Skin epidermis (tissue), 12 donors: ENCODE data around the gene MYF6.

Experiments used
- H3K27ac ChIP-seq, 21 experiments: fragments of 200-600 bp; sonication (generic) in 11 of 21; one replicate each; pipeline ENCODE4 v1.5.0; 2020; ENCODE audit warnings: mild to moderate bottlenecking in 3 of 21, inconsistent platforms in 2 of 21, moderate library complexity in 2 of 21
- H3K4me3 ChIP-seq, 7 experiments: fragments of 200-600 bp; sonication (generic) in 2 of 7; one replicate each; pipeline ENCODE4 v1.5.0; 2020; ENCODE audit warnings: inconsistent platforms in 2 of 7, mild to moderate bottlenecking in 2 of 7, moderate library complexity in 1 of 7

The MYF6 gene

DNA sequence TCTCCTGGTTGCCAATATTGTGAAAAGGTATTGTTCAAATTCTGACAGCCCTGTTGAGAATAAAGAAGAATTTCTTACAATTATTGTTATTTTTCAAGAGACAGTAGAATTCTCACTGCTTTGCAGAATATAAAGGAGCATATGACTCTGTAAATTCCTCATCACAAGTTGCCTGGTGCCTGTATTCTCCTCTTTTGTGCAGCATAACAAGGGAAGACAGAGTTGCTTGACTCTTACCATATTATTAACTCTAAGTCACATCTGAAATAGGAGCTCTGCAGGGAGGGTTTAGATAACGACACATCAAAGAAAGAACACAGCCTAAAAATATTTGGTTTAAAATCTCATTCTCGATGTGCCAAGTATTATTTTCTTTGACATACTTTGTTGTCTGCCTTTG lies 40.4 kb downstream of the MYF6 start:
- H3K27ac ChIP-seq: no peak overlapping the region
- H3K4me3 ChIP-seq: no peak overlapping the region

- H3K27ac ChIP-seq: no peak overlapping the region
- no peak overlapping the region for H3K4me3 ChIP-seq
Observed at GRCh38 chr12:80749456-80749855, 42.0 kb downstream of the MYF6 start.

- Histone ChIP-seq H3K27ac (no peak overlapping the region), H3K4me3 (no peak overlapping the region)
Observed at GRCh38 chr12:80752464-80752863, 45.0 kb downstream of the MYF6 start.

DNA sequence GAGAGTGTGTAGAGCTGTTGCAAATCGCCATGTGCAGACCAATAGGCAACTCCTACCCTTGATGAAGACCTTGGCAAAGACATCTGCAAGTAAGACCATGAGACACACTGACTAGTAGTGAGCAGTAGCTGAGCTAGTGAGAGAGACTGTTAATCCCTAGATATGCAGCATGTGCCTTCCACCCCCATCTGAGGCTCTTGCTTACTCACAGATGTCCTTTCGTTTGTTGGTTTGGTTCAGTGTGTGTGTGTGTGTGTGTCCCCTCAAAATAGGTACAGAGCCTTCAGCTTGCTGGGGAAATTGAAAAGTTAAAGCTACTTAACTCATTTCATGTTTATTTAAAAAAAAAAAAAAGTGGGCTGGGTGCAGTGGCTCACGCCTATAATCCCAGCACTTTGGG lies 46.8 kb downstream of the MYF6 start:
- Histone ChIP-seq H3K27ac (no peak overlapping the region), H3K4me3 (no peak overlapping the region)

DNA sequence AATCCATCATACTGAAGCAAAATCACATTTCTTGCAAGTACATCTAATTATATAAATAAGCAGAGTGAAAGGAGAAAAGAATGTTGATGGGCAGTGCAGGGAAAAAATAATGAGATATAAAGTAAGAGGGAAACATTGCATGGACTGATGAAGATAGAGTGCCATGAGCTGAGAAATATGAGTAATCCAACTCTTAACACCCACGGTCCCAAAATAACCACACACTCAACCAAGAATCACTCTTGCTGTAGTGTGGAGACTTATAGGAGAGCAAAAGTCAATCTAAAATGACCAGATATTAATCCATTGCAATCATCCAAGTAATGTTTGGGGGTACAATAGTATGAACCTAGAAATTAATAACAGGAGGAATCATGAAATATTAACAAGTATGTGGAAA lies 49.4 kb downstream of the MYF6 start:
- Histone ChIP-seq H3K27ac (no peak overlapping the region), H3K4me3 (no peak overlapping the region)
